CD4-positive, alpha-beta T cell (primary cell): Measurements from ENCODE around the gene HNRNPC. TPM values are rescaled to one million over a fixed set of nuclear protein-coding genes. Genes with fewer than 3 reads are reported as not detected.

Experiments
- ATAC-seq: fragments of 200-7000 bp; cut with Tn5 transposase; one replicate; pipeline ENCODE4 v1.10.0; 2022; ENCODE audit warnings: mild to moderate bottlenecking; ENCODE audit not compliant: poor library complexity
- CTCF ChIA-PET: fragments of 350-600 bp; sonication (Branson Sonifier 250); formaldehyde crosslinking; loops from one replicate; lab custom pipeline; 2021; ENCODE audit warnings: antibody characterized with exemption, inconsistent platforms; lab: Charles Lee
- POLR2A ChIA-PET: fragments of 350-600 bp; sonication (Branson Sonifier 250); formaldehyde crosslinking; loops from one replicate; lab custom pipeline; 2021; ENCODE audit warnings: antibody characterized with exemption, inconsistent platforms; lab: Charles Lee
- DNase-seq, 14 experiments: peaks; one replicate each; pipeline ENCODE4 v3.0.0-alpha.2; 2013 to 2020; ENCODE audit warnings: mixed read lengths in 2 of 14
- H3K27ac ChIP-seq, 2 donors: one replicate each; pipeline versions ENCODE4 v1.5.1 to v1.7.0; 2013; ENCODE audit warnings: low read length in 2 of 2, low read depth in 1 of 2, mild to moderate bottlenecking in 1 of 2
- H3K27me3 ChIP-seq, 2 experiments: 1 replicate in 1 of 2; 2 replicates in 1 of 2; pipeline versions ENCODE4 v1.6.1 to v1.7.0; 2013; ENCODE audit warnings: low read length in 2 of 2, control low read depth in 1 of 2, mild to moderate bottlenecking in 1 of 2, moderate library complexity in 1 of 2; ENCODE audit not compliant: insufficient read depth in 2 of 2, control insufficient read depth in 1 of 2
- H3K36me3 ChIP-seq: one replicate; pipeline ENCODE4 v1.6.1; 2013; ENCODE audit warnings: low read length, control low read depth; ENCODE audit not compliant: insufficient read depth
- H3K4me1 ChIP-seq: one replicate; pipeline ENCODE4 v1.6.1; 2013; ENCODE audit warnings: low read length, control low read depth; ENCODE audit not compliant: insufficient read depth
- H3K4me3 ChIP-seq: one replicate; pipeline ENCODE4 v1.5.1; 2013; ENCODE audit warnings: mild to moderate bottlenecking, low read length, moderate library complexity
- H3K9me3 ChIP-seq, 2 experiments: 1 replicate in 1 of 2; 2 replicates in 1 of 2; pipeline versions ENCODE4 v1.6.1 to v1.7.0; 2013; ENCODE audit warnings: low read length in 2 of 2, mild to moderate bottlenecking in 2 of 2, control low read depth in 1 of 2, moderate library complexity in 1 of 2; ENCODE audit not compliant: control insufficient read depth in 1 of 2, insufficient read depth in 1 of 2
- H3K27ac Mint-ChIP-seq: one replicate; pipeline ENCODE4 v1.8.0; 2020; ENCODE audit warnings: mixed read lengths
- H3K27me3 Mint-ChIP-seq: one replicate; pipeline ENCODE4 v1.8.0; 2021; ENCODE audit warnings: mixed read lengths
- H3K36me3 Mint-ChIP-seq: one replicate; pipeline ENCODE4 v1.8.0; 2021; ENCODE audit warnings: low read depth, mixed read lengths
- H3K4me1 Mint-ChIP-seq: one replicate; pipeline ENCODE4 v1.8.0; 2021; ENCODE audit warnings: low read depth, mixed read lengths
- H3K4me3 Mint-ChIP-seq: one replicate; pipeline ENCODE4 v1.8.0; 2020; ENCODE audit warnings: mild to moderate bottlenecking, mixed read lengths
- H3K9me3 Mint-ChIP-seq: one replicate; pipeline ENCODE4 v1.8.0; 2020; ENCODE audit warnings: mixed read lengths
- intact Hi-C, 2 experiments: fragments of 100-400 bp; cut with DNase I in 1 of 2; cut with micrococcal nuclease in 1 of 2; formaldehyde crosslinking; loops; one replicate each; pipeline versions ENCODE4 v1.15.1 to v1.9.0; 2023 to 2025; cut with DNase I, micrococcal nuclease
- total RNA-seq, 174 experiments: library from RNA in 2 of 174; stranded (reverse) in 2 of 174; gene quantifications; one replicate each; pipeline ENCODE4 v1.2.3 and lab custom pipeline; 2021 to 2026
- TF ChIP-seq, protein P1 (sequence below): fragments of 200-600 bp; IDR thresholded peaks from one replicate; pipeline ENCODE4 v1.8.0; 2022; ENCODE audit warnings: antibody characterized with exemption, mild to moderate bottlenecking

HNRNPC gene
- total RNA-seq, 2 experiments from 2014 or later, result 507 to 528 TPM

DNA sequence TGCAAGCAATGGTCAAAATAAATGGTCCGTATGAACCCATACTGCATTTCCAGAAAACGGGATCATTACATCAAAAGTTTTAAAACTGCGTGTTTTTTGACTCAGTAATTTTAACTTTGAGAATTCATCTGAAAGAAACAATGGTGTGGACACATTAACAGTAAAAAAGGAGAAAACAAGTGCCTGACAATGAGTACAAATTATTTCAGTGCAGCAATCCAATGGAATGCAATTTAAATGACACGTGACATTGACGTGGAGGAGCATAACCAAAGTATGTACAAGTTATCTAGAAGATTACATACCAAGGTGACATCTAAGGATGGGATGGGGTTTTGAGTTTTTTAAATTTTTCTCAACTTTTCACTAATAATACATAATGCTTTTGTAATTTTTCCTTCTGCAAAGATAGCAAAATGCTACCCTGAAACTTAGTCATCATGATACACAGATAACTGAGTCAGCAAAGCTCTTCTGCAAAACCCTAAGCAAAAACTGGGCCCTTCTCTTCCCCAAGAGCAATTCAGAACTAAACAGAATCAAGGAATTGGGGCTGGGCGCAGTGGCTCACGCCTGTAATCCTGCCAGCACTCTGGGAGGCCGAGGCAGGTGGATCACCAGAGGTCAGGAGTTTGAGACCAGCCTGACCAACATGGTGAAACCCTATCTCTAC is 20.4 kb downstream of the HNRNPC start:
- peaks cover 94% of the 10 kb centered on the region for H3K36me3 Mint-ChIP-seq
- peaks cover 43% of the 10 kb centered on the region for H3K4me1 ChIP-seq
- H3K4me1 Mint-ChIP-seq, result peaks cover 75% of the 10 kb centered on the region

DNA sequence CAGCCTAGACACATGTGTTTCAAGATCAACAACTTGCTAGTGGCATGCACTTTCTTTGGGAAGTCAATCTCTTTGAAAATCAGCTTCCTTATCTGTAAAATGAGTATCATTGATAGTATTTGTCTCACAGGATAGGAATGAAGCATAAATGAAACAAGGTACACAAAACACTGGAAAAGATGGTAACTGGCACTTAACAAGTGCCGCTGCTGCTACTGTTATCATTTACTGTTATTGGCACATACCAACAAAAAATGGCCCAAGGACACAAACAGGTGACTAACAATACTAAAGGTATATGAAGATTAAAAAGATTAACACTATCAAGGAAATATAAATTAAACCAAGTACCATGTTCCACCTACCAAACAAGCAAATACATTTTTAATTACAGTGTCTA is 20.9 kb downstream of the HNRNPC start:
- peaks cover 39% of the 10 kb centered on the region for H3K4me1 ChIP-seq

More for the DNA sequence above, 20.4 kb downstream of the HNRNPC start:
- H3K27ac Mint-ChIP-seq, result peak overlapping the region; percentile 32
- no peaks in the 10 kb centered on the region for H3K27me3 Mint-ChIP-seq
- Histone ChIP-seq H3K27ac (no peak overlapping the region), H3K4me3 (no peak overlapping the region), H3K9me3 (no peaks in the 10 kb centered on the region), H3K27me3 (no peaks in the 10 kb centered on the region), H3K36me3 (peaks cover 89% of the 10 kb centered on the region)
- no peaks in the 10 kb centered on the region for H3K9me3 Mint-ChIP-seq
- TF ChIP-seq, protein P1, sequence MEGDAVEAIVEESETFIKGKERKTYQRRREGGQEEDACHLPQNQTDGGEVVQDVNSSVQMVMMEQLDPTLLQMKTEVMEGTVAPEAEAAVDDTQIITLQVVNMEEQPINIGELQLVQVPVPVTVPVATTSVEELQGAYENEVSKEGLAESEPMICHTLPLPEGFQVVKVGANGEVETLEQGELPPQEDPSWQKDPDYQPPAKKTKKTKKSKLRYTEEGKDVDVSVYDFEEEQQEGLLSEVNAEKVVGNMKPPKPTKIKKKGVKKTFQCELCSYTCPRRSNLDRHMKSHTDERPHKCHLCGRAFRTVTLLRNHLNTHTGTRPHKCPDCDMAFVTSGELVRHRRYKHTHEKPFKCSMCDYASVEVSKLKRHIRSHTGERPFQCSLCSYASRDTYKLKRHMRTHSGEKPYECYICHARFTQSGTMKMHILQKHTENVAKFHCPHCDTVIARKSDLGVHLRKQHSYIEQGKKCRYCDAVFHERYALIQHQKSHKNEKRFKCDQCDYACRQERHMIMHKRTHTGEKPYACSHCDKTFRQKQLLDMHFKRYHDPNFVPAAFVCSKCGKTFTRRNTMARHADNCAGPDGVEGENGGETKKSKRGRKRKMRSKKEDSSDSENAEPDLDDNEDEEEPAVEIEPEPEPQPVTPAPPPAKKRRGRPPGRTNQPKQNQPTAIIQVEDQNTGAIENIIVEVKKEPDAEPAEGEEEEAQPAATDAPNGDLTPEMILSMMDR, result no peak
- CTCF ChIA-PET, result interaction anchor here (0.6 kb wide), 1 partner anchor 54 kb away, joined by 4 read pairs; no protein-coding TSS in a partner anchor
- H3K4me3 Mint-ChIP-seq, result no peak overlapping the region
- POLR2A ChIA-PET, result interaction anchor here (0.8 kb wide), 1 partner anchor 18 kb away, joined by 4 read pairs; no protein-coding TSS in a partner anchor
- intact Hi-C loops, result loop anchor here in 1 of 2 experiments (10.0 kb wide), 1 partner anchor 306 kb away; no protein-coding TSS in a partner anchor
- ATAC-seq (no peak), DNase-seq (no peak)

DNA sequence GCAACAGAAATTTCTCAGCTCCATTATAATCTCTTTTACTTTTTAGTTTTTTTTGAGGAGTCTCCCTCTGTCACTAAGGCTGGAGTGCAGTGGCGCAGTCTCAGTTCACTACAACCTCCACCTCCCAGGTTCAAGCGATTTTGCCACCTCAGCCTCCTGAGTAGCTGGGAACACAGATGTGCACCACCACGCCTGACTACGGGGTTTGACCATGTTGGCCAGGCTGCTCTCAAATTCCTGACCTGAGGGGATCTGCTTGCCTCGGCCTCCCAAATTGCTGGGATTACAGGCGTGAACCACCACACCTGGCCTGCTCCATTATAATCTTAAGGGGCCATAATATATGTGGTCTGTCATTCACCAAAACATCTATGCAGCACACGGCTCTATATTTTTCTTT is 23.4 kb downstream of the HNRNPC start:
- intact Hi-C loops, result loop anchor here (2.0 to 10.0 kb wide), 2 partner anchors 19 to 309 kb away; no protein-coding TSS in a partner anchor
- peaks cover 89% of the 10 kb centered on the region for H3K36me3 Mint-ChIP-seq

More for the DNA sequence above, 20.9 kb downstream of the HNRNPC start:
- Mint-ChIP-seq H3K27ac (peak overlapping the region; percentile 32), H3K27me3 (no peaks in the 10 kb centered on the region), H3K4me3 (no peak overlapping the region), H3K9me3 (no peaks in the 10 kb centered on the region), H3K36me3 (peaks cover 92% of the 10 kb centered on the region), H3K4me1 (peaks cover 76% of the 10 kb centered on the region)
- TF ChIP-seq, protein P1, result no peak
- Histone ChIP-seq H3K9me3 (no peaks in the 10 kb centered on the region), H3K36me3 (peaks cover 89% of the 10 kb centered on the region), H3K27ac (no peak overlapping the region), H3K4me3 (no peak overlapping the region), H3K27me3 (no peaks in the 10 kb centered on the region)
- CTCF ChIA-PET, result interaction anchor here (1.5 kb wide), 1 partner anchor 17 kb away, joined by 5 read pairs; no protein-coding TSS in a partner anchor
- ATAC-seq, result no peak
- intact Hi-C loops, result loop anchor here in 1 of 2 experiments (10.0 kb wide), 1 partner anchor 306 kb away; no protein-coding TSS in a partner anchor
- POLR2A ChIA-PET, result interaction anchor here (0.8 kb wide), 1 partner anchor 19 kb away, joined by 4 read pairs; no protein-coding TSS in a partner anchor
- DNase-seq, result no peak

More for the DNA sequence above, 23.4 kb downstream of the HNRNPC start:
- H3K4me1 Mint-ChIP-seq, result peaks cover 80% of the 10 kb centered on the region
- Histone ChIP-seq H3K4me3 (no peak overlapping the region), H3K27me3 (no peaks in the 10 kb centered on the region), H3K9me3 (no peaks in the 10 kb centered on the region), H3K4me1 (peaks cover 37% of the 10 kb centered on the region), H3K36me3 (peaks cover 76% of the 10 kb centered on the region), H3K27ac (no peak overlapping the region)
- no peak for ATAC-seq
- no peaks in the 10 kb centered on the region for H3K9me3 Mint-ChIP-seq
- H3K27ac Mint-ChIP-seq, result peak overlapping the region; percentile 59
- TF ChIP-seq, protein P1, result no peak
- no peak for DNase-seq
- H3K27me3 Mint-ChIP-seq, result no peaks in the 10 kb centered on the region
- H3K4me3 Mint-ChIP-seq, result no peak overlapping the region
- POLR2A ChIA-PET, result interaction anchor here (0.6 to 1.4 kb wide), 4 partner anchors 9 to 230 kb away, joined by 3 to 7 read pairs (median 4); no protein-coding TSS in a partner anchor
- CTCF ChIA-PET, result interaction anchor here (5.5 kb wide), 1 partner anchor 20 kb away, joined by 21 read pairs; no protein-coding TSS in a partner anchor
